Measurements from ENCODE around the gene TSACC. TPM values are rescaled to one million over a fixed set of nuclear protein-coding genes. Genes with fewer than 3 reads are reported as not detected.
A peak's percentile ranks its signal among the peaks of the same experiment; 100 is the strongest.

Gene TSACC
- total and polyA plus RNA-seq, 9 of the 15 experiments (the other 6 are each of a cell fraction or from before 2014, with no cell fraction given), result 0.45 to 7.4 (median 2.6) TPM

DNA sequence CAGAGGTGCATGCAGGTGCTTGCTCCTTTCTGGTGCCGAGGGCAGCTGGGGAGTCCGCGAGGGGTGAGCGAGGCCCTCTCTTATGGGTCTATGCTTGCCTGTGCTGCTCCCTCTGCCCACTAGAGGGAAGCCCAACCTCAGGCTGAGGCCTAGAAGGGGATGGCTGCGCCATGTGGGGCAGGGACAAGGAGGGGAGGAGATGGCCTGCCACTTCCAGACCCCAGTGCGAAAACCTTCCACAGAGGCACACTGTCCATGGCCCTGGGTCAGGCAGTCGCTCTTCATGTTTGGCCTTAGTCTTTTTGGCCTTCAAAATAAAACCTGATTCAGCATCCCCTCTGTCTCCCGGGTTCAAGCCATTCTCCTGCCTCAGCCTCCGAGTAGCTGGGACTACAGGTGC is 44.7 kb downstream of the TSACC start (continued):
- TF ChIP-seq, protein P1, sequence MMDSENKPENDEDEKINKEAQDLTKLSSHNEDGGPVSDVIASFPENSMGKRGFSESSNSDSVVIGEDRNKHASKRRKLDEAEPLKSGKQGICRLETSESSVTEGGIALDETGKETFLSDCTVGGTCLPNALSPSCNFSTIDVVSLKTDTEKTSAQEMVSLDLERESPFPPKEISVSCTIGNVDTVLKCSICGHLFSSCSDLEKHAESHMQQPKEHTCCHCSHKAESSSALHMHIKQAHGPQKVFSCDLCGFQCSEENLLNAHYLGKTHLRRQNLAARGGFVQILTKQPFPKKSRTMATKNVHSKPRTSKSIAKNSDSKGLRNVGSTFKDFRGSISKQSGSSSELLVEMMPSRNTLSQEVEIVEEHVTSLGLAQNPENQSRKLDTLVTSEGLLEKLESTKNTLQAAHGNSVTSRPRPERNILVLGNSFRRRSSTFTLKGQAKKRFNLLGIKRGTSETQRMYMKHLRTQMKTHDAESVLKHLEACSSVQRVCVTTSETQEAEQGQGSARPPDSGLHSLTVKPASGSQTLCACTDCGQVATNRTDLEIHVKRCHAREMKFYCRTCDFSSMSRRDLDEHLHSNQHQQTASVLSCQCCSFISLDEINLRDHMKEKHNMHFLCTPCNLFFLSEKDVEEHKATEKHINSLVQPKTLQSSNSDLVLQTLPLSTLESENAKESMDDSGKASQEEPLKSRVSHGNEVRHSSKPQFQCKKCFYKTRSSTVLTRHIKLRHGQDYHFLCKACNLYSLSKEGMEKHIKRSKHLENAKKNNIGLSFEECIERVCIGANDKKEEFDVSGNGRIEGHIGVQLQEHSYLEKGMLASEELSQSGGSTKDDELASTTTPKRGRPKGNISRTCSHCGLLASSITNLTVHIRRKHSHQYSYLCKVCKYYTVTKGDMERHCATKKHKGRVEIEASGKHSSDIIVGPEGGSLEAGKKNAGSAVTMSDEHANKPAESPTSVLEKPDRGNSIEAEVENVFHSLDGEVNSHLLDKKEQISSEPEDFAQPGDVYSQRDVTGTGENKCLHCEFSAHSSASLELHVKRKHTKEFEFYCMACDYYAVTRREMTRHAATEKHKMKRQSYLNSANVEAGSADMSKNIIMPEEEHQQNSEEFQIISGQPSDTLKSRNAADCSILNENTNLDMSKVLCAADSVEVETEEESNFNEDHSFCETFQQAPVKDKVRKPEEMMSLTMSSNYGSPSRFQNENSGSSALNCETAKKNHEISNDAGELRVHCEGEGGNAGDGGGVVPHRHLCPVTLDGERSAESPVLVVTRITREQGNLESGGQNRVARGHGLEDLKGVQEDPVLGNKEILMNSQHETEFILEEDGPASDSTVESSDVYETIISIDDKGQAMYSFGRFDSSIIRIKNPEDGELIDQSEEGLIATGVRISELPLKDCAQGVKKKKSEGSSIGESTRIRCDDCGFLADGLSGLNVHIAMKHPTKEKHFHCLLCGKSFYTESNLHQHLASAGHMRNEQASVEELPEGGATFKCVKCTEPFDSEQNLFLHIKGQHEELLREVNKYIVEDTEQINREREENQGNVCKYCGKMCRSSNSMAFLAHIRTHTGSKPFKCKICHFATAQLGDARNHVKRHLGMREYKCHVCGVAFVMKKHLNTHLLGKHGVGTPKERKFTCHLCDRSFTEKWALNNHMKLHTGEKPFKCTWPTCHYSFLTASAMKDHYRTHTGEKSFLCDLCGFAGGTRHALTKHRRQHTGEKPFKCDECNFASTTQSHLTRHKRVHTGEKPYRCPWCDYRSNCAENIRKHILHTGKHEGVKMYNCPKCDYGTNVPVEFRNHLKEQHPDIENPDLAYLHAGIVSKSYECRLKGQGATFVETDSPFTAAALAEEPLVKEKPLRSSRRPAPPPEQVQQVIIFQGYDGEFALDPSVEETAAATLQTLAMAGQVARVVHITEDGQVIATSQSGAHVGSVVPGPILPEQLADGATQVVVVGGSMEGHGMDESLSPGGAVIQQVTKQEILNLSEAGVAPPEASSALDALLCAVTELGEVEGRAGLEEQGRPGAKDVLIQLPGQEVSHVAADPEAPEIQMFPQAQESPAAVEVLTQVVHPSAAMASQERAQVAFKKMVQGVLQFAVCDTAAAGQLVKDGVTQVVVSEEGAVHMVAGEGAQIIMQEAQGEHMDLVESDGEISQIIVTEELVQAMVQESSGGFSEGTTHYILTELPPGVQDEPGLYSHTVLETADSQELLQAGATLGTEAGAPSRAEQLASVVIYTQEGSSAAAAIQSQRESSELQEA (IDR thresholded peaks at IDR 0.05; ENCODE audit: low read depth), result no peak
- TF ChIP-seq ZBTB7A (IDR thresholded peaks at IDR 0.05; ENCODE audit: borderline replicate concordance, control insufficient read depth, low read depth, low read length) (0 out of 2 replicates have a peak, but pooled peaks have one; percentile 48), ZBTB1 (CRISPR knock-in tag; IDR thresholded peaks at IDR 0.05; ENCODE audit: borderline replicate concordance, low read depth) (no peak), ZNF41 (CRISPR knock-in tag; conservative IDR thresholded peaks at IDR 0.05) (no peak), KDM1A (IDR thresholded peaks at IDR 0.05) (no peak), MAFF (IDR thresholded peaks at IDR 0.05; ENCODE audit: low read length) (no peak), ZNF316 (IDR thresholded peaks at IDR 0.05) (peak; percentile 39; the same call in 1 of the 2 replicates), STAG1 (CRISPR knock-in tag; IDR thresholded peaks at IDR 0.05; ENCODE audit: borderline replicate concordance) (peak; percentile 97)
- TF ChIP-seq, protein P2, sequence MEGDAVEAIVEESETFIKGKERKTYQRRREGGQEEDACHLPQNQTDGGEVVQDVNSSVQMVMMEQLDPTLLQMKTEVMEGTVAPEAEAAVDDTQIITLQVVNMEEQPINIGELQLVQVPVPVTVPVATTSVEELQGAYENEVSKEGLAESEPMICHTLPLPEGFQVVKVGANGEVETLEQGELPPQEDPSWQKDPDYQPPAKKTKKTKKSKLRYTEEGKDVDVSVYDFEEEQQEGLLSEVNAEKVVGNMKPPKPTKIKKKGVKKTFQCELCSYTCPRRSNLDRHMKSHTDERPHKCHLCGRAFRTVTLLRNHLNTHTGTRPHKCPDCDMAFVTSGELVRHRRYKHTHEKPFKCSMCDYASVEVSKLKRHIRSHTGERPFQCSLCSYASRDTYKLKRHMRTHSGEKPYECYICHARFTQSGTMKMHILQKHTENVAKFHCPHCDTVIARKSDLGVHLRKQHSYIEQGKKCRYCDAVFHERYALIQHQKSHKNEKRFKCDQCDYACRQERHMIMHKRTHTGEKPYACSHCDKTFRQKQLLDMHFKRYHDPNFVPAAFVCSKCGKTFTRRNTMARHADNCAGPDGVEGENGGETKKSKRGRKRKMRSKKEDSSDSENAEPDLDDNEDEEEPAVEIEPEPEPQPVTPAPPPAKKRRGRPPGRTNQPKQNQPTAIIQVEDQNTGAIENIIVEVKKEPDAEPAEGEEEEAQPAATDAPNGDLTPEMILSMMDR (IDR thresholded peaks at IDR 0.05 in 2 of 3, conservative IDR thresholded peaks at IDR 0.05 in 1 of 3; ENCODE audit: insufficient read depth in 2 of 3, low read depth in 1 of 3, low read length in 3 of 3), result peak; percentile 89 to 92 (median 90)
- TF ChIP-seq, protein P3, sequence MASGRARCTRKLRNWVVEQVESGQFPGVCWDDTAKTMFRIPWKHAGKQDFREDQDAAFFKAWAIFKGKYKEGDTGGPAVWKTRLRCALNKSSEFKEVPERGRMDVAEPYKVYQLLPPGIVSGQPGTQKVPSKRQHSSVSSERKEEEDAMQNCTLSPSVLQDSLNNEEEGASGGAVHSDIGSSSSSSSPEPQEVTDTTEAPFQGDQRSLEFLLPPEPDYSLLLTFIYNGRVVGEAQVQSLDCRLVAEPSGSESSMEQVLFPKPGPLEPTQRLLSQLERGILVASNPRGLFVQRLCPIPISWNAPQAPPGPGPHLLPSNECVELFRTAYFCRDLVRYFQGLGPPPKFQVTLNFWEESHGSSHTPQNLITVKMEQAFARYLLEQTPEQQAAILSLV (tag; IDR thresholded peaks at IDR 0.05), result no peak

Measured in K562 (cell line).